Erythroblast (primary cell): ENCODE measurements around the gene EZH2.

Experiments
- DNase-seq, 2 experiments: peaks; one replicate each; lab custom pipeline; 2025; lab: John Stamatoyannopoulos, UW
- GATA1 ChIP-seq: IDR thresholded peaks from 2 replicates; pipeline ENCODE4 v1.6.1; 2011; ENCODE audit warnings: low read depth, mild to moderate bottlenecking, control low read depth, low read length, moderate library complexity
- POLR2A ChIP-seq: IDR thresholded peaks from 2 replicates; pipeline ENCODE4 v1.6.1; 2011; ENCODE audit warnings: mild to moderate bottlenecking, low read length

EZH2 gene

GRCh38 chr7:148912758-148913541, 28.9 kb upstream of the EZH2 start:
- DNase-seq = no peak
- TF ChIP-seq POLR2A = no peak
- TF ChIP-seq GATA1 = no peak

- DNase-seq = no peak
- TF ChIP-seq POLR2A (no peak), GATA1 (no peak)
Measured at GRCh38 chr7:148912151-148912550, 28.1 kb upstream of the EZH2 start.

GRCh38 chr7:148911626-148912025, 27.5 kb upstream of the EZH2 start:
- TF ChIP-seq GATA1 (no peak), POLR2A (no peak)
- DNase-seq = no peak

GRCh38 chr7:148909568-148909967, 25.5 kb upstream of the EZH2 start:
- no peak for TF ChIP-seq POLR2A
- no peak for TF ChIP-seq GATA1
- no peak for DNase-seq

- no peak for DNase-seq
- no peak for TF ChIP-seq POLR2A
- TF ChIP-seq GATA1 = no peak
Measured at GRCh38 chr7:148906707-148907498, 22.8 kb upstream of the EZH2 start.

GRCh38 chr7:148905093-148905666, 21.1 kb upstream of the EZH2 start:
- DNase-seq = no peak
- no peak for TF ChIP-seq POLR2A
- TF ChIP-seq GATA1 = no peak

- no peak for DNase-seq
- TF ChIP-seq GATA1 = no peak
- TF ChIP-seq POLR2A = no peak
Measured at GRCh38 chr7:148903504-148903903, 19.4 kb upstream of the EZH2 start.

GRCh38 chr7:148901178-148901577, 17.1 kb upstream of the EZH2 start:
- TF ChIP-seq POLR2A (no peak), GATA1 (no peak)

GRCh38 chr7:148898845-148899484, 14.9 kb upstream of the EZH2 start:
- DNase-seq = no peak
- no peak for TF ChIP-seq GATA1
- TF ChIP-seq POLR2A = no peak

More at GRCh38 chr7:148901178-148901577, 17.1 kb upstream of the EZH2 start:
- no peak for DNase-seq

GRCh38 chr7:148894591-148894990, 10.5 kb upstream of the EZH2 start:
- DNase-seq = no peak
- TF ChIP-seq POLR2A (no peak), GATA1 (no peak)

- DNase-seq = no peak
- TF ChIP-seq POLR2A (no peak), GATA1 (no peak)
Measured at GRCh38 chr7:148893071-148893470, 9.0 kb upstream of the EZH2 start.

- TF ChIP-seq POLR2A (no peak), GATA1 (no peak)
- no peak for DNase-seq
Measured at GRCh38 chr7:148888300-148888699, 4.2 kb upstream of the EZH2 start.

GRCh38 chr7:148886844-148887243, 2.8 kb upstream of the EZH2 start:
- TF ChIP-seq POLR2A (no peak), GATA1 (no peak)

More at GRCh38 chr7:148886844-148887243, 2.8 kb upstream of the EZH2 start:
- no peak for DNase-seq
